Uterus (tissue), 4 donors: ENCODE data around the gene TBC1D3D. TPM values are rescaled to one million over a fixed set of nuclear protein-coding genes. Genes with fewer than 3 reads are reported as not detected.
"Not testable (repeated sequence)": the region's sequence is repeated elsewhere in the genome, so short reads cannot be mapped to it uniquely, and the experiment has no call there.

Source experiments
- DNase-seq, 2 donors: peaks; one replicate each; pipeline ENCODE4 v3.0.0-alpha.2; 2019 to 2020
- H3K27ac ChIP-seq, 2 donors: fragments of 200-600 bp; sonication (generic); 1 replicate in 1 of 2; 2 replicates in 1 of 2; pipeline ENCODE4 v1.5.1; 2016 to 2018
- H3K27me3 ChIP-seq, 2 donors: fragments of 200-600 bp; sonication (generic); one replicate each; pipeline ENCODE4 v1.5.1; 2018 to 2019; ENCODE audit warnings: control low read depth in 1 of 2
- H3K36me3 ChIP-seq, 2 donors: fragments of 200-600 bp; sonication (generic); one replicate each; pipeline ENCODE4 v1.5.1; 2019; ENCODE audit warnings: control low read depth in 1 of 2
- H3K4me1 ChIP-seq, 2 donors: fragments of 200-600 bp; sonication (generic); one replicate each; pipeline ENCODE4 v1.5.1; 2018 to 2019; ENCODE audit warnings: control low read depth in 1 of 2
- H3K4me3 ChIP-seq, 2 donors: fragments of 200-600 bp; sonication (generic); 1 replicate in 1 of 2; 2 replicates in 1 of 2; pipeline ENCODE4 v1.5.1; 2018 to 2019; ENCODE audit warnings: mild to moderate bottlenecking in 1 of 2
- H3K9me3 ChIP-seq, 2 donors: fragments of 200-600 bp; sonication (generic); one replicate each; pipeline ENCODE4 v1.5.1; 2019; ENCODE audit warnings: control low read depth in 1 of 2
- intact Hi-C: fragments of 100-400 bp; cut with DNase I; formaldehyde crosslinking; loops from one replicate; pipeline ENCODE4 v1.15.1; 2023; ENCODE audit warnings: low total_unique reads
- total RNA-seq, 4 donors: library from RNA; depleted of rRNA in 3 of 4; stranded (reverse); fragments of >200 nt in 3 of 4; gene quantifications; one replicate each; pipeline versions ENCODE4 v1.1.0 to v1.2.4, GENCODE V29; 2014 to 2023
- donor health status: DM: yes; HTN: yes; CAD: no.

TBC1D3D gene
- 1 to 10 TPM in 2 of 4 donors, not detected in 2; 1.3 to 2.0 TPM for total RNA-seq

- DNase-seq, H3K27ac ChIP-seq, H3K9me3 ChIP-seq, H3K36me3 ChIP-seq, H3K4me1 ChIP-seq, H3K27me3 ChIP-seq, intact Hi-C loops, H3K4me3 ChIP-seq: not testable (repeated sequence)
Observed at GRCh38 chr17:38003676-38004075, at the start of gene TBC1D3D. TBC1D3D (plus strand) TSS chr17:38003976; CDS start chr17:38005561, 1,585 bp downstream.

GRCh38 chr17:37988960-37989359 is 14.8 kb upstream of the TBC1D3D start, which contains the start of gene TBC1D3L:
TBC1D3L (minus strand) TSS chr17:37989060; CDS start chr17:37987520, 1,540 bp downstream.
- H3K4me3 ChIP-seq, H3K9me3 ChIP-seq, DNase-seq, H3K36me3 ChIP-seq, H3K27me3 ChIP-seq, intact Hi-C loops, H3K27ac ChIP-seq, H3K4me1 ChIP-seq: not testable (repeated sequence)

Other genes with a start within 250 kb of the TBC1D3D start
- gene TBC1D3K, start 79.6 kb upstream of the TBC1D3D start, total RNA-seq = not detected
- gene TBC1D3L, start 14.9 kb upstream of the TBC1D3D start, total RNA-seq = 10 to 100 TPM in 1 of 4 donors, 1 to 10 TPM in 3; 2.4 to 19.9 (median 8.8) TPM
- gene TBC1D3C, start 64.7 kb downstream of the TBC1D3D start, total RNA-seq = under 1 TPM in 1 of 4 donors, not detected in 3; 0.35 TPM
- gene TBC1D3E, start 124.0 kb downstream of the TBC1D3D start, total RNA-seq = not detected
- gene TBC1D3, start 188.6 kb downstream of the TBC1D3D start, total RNA-seq = not detected